ENCODE results near the gene NTRK3. TPM values are rescaled to one million over a fixed set of nuclear protein-coding genes. Genes with fewer than 3 reads are reported as not detected.

NTRK3 gene
- total and polyA plus RNA-seq, 2 of the 8 experiments (the other 6 are each of a cell fraction or from before 2014, with no cell fraction given): 4.5 to 6.8 TPM

DNA sequence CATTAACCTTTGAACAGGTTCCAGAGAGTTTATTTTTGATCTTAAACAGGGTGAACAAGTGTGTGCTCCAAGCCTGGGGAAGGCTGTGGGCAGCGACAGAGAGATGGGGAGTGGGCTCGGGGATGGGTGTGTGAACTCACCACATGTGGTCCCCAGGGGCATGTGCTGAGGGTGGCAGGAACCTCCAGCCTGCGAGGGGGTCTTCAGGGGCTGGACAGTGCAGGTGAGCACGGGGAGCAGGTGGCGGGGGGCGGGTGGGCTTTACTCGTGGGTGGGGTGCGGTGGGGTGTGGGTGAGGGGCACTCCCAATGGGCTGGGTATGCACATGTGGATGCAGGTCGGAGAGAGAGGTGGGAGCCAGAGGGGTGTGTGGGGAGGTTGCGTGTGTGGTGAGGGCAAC, 9.6 kb upstream of the NTRK3 start:
- Histone ChIP-seq H3K56ac (replicated peaks; ENCODE audit: insufficient read length, low read depth, low read length) (no peak overlapping the region), H2BK12ac (ENCODE audit: low read depth, low read length) (no peak overlapping the region), H3K23ac (ENCODE audit: insufficient read length) (no peak overlapping the region), H3K23me2 (ENCODE audit: low read depth, low read length) (no peaks in the 10 kb centered on the region), H4K5ac (ENCODE audit: insufficient read length, low read depth, low read length) (no peak overlapping the region), H3K14ac (ENCODE audit: insufficient read length) (no peak overlapping the region), H2AFZ (ENCODE audit: low read length) (no peak overlapping the region), H3K4me3 (ENCODE audit: extremely low read depth in 1 of 4, insufficient read depth in 2 of 4, low read depth in 3 of 4, low read length in 4 of 4) (no peak overlapping the region), H2BK20ac (ENCODE audit: low read length) (no peak overlapping the region), H2BK15ac (ENCODE audit: low read length) (no peak overlapping the region), H3K36me3 (ENCODE audit: control insufficient read depth in 2 of 4, insufficient read depth in 4 of 4, low read length in 3 of 4) (no peaks in the 10 kb centered on the region), H3K18ac (ENCODE audit: extremely low read depth, low read length) (no peak overlapping the region), H4K8ac (ENCODE audit: extremely low read depth, insufficient read depth, low read length) (no peak overlapping the region), H3K4me2 (ENCODE audit: insufficient read depth in 1 of 2, low read depth in 2 of 2, low read length in 2 of 2) (no peak overlapping the region), H4K91ac (replicated peaks; ENCODE audit: insufficient read length, low read length) (no peak overlapping the region), H3K79me2 (ENCODE audit: control insufficient read depth in 1 of 2, insufficient read depth in 2 of 2, low read length in 2 of 2) (no peaks in the 10 kb centered on the region), H3K27me3 (replicated peaks in 1 of 4; ENCODE audit: control insufficient read depth in 3 of 4, extremely low read depth in 1 of 4, insufficient read depth in 3 of 4, low read length in 3 of 4) (peaks cover 0 to 6% (median 2%) of the 10 kb centered on the region in 4 experiments; a peak in 1 of 7 replicates), H2BK5ac (ENCODE audit: low read depth, low read length) (no peak overlapping the region), H3K4me1 (replicated peaks in 1 of 4; ENCODE audit: control insufficient read depth in 3 of 4, insufficient read depth in 4 of 4, low read length in 3 of 4) (peaks cover 0 to 4% (median 0%) of the 10 kb centered on the region in 4 experiments; a peak in 3 of 7 replicates), H3K9me3 (ENCODE audit: insufficient read depth in 2 of 2, low read depth in 1 of 2, low read length in 1 of 2) (no peaks in the 10 kb centered on the region), H3K27ac (ENCODE audit: low read depth, low read length) (no peak overlapping the region), H2BK120ac (replicated peaks; ENCODE audit: low read depth, low read length) (no peak overlapping the region), H3K4ac (replicated peaks; ENCODE audit: insufficient read length, low read depth, low read length) (no peak overlapping the region), H4K20me1 (replicated peaks in 1 of 2; ENCODE audit: control insufficient read depth in 1 of 2, insufficient read depth in 2 of 2, low read length in 2 of 2) (no peaks in the 10 kb centered on the region), H3K79me1 (ENCODE audit: low read depth, low read length) (no peaks in the 10 kb centered on the region), H2AK5ac (ENCODE audit: low read depth, low read length) (no peak overlapping the region), H3K9ac (replicated peaks in 1 of 4; ENCODE audit: extremely low read depth in 1 of 4, low read depth in 3 of 4, low read length in 3 of 4) (no peak overlapping the region)
- no peak for DNase-seq (ENCODE audit: low read depth in 1 of 2, low spot score in 2 of 2)
- TF ChIP-seq EZH2 (IDR thresholded peaks at IDR 0.05; ENCODE audit: low read depth, low read length, severe bottlenecking): no peak
- TF ChIP-seq NRF1 (IDR thresholded peaks at IDR 0.05; ENCODE audit: low read depth, low read length): no peak
- TF ChIP-seq PHF8 (conservative IDR thresholded peaks at IDR 0.05; ENCODE audit: low read depth, low read length): no peak
- no peak for TF ChIP-seq SIN3A (conservative IDR thresholded peaks at IDR 0.05 in 1 of 2, IDR thresholded peaks at IDR 0.05 in 1 of 2; ENCODE audit: low read depth in 1 of 2, low read length in 2 of 2)
- TF ChIP-seq YY1 (IDR thresholded peaks at IDR 0.05; ENCODE audit: low read depth, low read length): no peak
- no peak for TF ChIP-seq TBP (IDR thresholded peaks at IDR 0.05; ENCODE audit: low read depth, low read length)
- no peak for TF ChIP-seq TCF12 (IDR thresholded peaks at IDR 0.05; ENCODE audit: low read depth, low read length)
- TF ChIP-seq TAF7 (optimal IDR thresholded peaks at IDR 0.05; ENCODE audit: borderline replicate concordance, low read depth, low read length): no peak
- TF ChIP-seq ASH2L (IDR thresholded peaks at IDR 0.05; ENCODE audit: low read length): no peak
- no peak for TF ChIP-seq SP1 (IDR thresholded peaks at IDR 0.05; ENCODE audit: low read depth, low read length)
- CTCF ChIA-PET (ENCODE audit: partially characterized antibody): no interaction called here
- POLR2A ChIA-PET (ENCODE audit: partially characterized antibody): no interaction called here
- no peak for FAIRE-seq
- WGBS, 2 experiments (ENCODE audit: extremely low coverage in 1 of 2, insufficient coverage in 1 of 2, insufficient read length in 1 of 2, insufficient replicate concordance in 2 of 2, low coverage in 1 of 2, low lambda C conversion rate in 2 of 2, missing lambda C conversion rate in 1 of 2): 97% methylated on average over 3 of the region's 10 CpGs; no CpG with 5 or more reads in 1 of the 2 experiments
